ENCODE results near the gene INF2.

Gene INF2

DNA sequence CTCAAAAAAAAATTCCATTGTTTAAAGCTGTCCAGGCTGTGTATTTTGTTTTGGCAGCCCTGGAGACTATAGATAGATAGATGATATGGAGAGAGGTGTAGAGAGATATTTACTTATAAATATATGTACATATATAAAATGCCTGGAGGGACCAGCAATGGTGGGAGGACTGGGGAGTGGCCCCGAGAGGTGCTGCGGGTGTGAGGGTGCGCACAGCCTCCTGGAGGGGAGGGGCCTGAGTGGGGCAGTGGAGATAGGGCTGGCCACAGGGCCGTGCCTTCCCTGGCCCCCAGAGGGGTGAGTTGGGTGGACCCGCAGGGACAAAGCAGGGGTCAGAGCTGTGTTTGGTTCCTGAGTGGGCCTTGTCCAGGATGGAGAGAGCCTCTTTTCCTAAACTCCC lies 41.1 kb downstream of the INF2 start:
- Mint-ChIP-seq H3K27ac (no peak overlapping the region), H3K4me3 (no peak overlapping the region), H3K9me3 (no peaks in the 10 kb centered on the region), H3K4me1 (ENCODE audit: low read depth) (no peaks in the 10 kb centered on the region), H3K36me3 (ENCODE audit: low read depth) (no peaks in the 10 kb centered on the region), H3K27me3 (ENCODE audit: low read depth) (no peaks in the 10 kb centered on the region)

DNA sequence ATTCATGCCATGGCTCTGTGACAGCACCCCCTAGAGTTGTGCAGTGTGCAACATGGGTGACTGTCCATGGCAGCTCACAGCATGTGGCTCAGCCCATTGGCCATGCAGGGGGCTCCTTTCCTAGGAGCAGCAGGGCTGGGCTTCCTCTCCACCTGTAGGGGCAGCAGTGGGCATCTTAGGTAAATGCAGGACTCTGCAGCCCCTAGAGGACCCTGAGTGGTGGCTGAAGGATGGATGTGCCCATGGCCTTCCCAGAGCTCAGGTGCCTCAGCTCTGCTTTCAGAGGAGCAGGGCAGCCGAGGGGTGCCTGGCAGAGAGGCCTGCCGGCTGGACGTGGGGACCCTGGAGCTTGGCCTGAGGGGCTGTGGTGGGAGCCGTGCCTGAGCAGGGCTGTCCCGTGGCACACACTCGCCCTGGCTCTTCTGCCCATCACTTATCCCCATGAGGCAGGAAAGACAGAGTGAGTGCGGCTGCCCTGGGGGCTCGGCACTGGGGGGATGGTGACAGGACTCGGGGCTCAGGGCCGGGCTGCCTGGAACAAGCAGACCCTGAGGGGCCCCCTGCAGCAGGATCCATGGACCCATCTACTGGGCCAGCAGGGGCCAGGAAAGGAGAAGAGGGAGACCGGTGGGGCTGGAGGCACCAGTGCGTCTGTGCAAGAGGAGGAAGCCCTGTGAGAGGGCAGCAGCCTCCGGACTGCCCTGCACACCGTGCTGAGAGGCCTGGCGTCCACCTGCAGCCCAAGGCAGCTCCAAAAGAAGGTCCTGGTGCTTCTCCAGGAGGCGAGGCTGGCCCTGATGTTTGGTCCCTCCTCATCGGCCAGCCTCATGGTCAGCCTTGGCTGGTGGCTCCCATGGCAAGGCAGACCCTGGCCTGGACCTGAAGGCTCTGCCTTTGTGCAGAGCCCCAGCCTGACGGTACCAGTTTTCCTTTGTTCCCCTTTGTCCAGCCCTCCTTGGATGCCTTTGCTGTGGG lies 42.2 kb downstream of the INF2 start:
- H3K4me1 Mint-ChIP-seq (ENCODE audit: low read depth) = no peaks in the 10 kb centered on the region
- H3K9me3 Mint-ChIP-seq = no peaks in the 10 kb centered on the region
- H3K4me3 Mint-ChIP-seq = no peak overlapping the region
- H3K36me3 Mint-ChIP-seq (ENCODE audit: low read depth) = no peaks in the 10 kb centered on the region
- no peaks in the 10 kb centered on the region for H3K27me3 Mint-ChIP-seq (ENCODE audit: low read depth)
- H3K27ac Mint-ChIP-seq = no peak overlapping the region

DNA sequence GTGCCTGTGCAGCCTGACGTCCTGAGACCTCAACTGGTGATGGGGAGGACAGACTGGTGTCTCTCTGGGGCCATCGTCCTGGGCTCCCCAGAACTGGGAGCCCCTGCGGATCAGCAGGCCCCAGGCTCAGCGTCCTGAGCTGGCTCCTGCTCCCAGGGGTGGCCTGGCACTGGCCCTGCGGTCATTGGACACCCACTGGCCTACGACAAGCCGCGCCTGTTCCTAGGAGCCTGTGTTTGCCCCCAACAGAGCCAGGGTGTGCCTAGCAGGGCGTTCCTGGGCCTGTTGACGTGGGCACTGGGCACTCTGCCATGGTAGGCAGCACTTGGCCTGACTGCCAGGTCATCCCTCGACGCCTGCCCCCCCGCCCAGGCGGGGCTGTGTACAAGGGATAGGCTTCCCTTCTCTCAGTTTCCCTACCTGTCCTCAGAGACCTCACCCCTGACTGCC lies 43.0 kb downstream of the INF2 start:
- Mint-ChIP-seq H3K36me3 (ENCODE audit: low read depth) (no peaks in the 10 kb centered on the region), H3K27me3 (ENCODE audit: low read depth) (no peaks in the 10 kb centered on the region), H3K27ac (no peak overlapping the region), H3K4me3 (no peak overlapping the region), H3K9me3 (no peaks in the 10 kb centered on the region), H3K4me1 (ENCODE audit: low read depth) (no peaks in the 10 kb centered on the region)

DNA sequence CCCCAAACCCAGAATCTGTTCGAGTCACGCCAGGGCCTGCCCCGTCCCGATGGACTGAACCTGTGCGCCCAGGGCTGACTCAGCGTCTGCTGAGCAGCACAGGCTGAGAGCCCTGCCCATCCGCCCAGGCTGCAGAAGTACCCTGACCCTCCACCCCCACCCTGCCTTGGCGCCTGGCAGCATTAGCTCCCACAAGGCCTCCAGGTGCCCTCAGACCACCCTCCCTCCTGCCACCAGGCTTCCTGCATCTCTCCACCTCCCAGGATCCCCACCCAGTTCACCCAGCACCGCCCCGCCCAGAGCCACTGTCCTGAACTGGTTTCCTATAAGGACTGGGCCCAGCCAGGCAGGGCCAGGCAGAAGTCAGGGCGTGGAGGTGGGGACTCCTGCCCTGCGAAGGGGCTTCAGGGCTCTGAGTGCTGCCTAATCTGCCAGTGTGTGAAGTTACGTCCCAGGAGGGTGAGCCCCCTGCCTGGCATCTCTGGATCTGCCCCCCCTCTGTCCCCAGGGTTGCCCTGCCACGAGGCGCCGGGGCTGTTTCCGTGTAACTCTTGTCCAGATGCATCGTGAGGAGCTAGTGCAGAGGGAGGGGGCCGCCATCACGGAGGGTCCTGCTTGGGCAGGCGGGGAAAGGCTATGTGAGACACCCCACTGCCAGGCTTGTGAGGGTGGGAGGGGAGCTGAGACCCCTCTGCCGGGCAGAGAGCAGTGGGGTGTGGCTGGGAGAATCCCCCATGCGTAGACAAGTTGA lies 43.7 kb downstream of the INF2 start:
- no peak overlapping the region for H3K27ac Mint-ChIP-seq
- no peaks in the 10 kb centered on the region for H3K9me3 Mint-ChIP-seq
- no peaks in the 10 kb centered on the region for H3K4me1 Mint-ChIP-seq (ENCODE audit: low read depth)

DNA sequence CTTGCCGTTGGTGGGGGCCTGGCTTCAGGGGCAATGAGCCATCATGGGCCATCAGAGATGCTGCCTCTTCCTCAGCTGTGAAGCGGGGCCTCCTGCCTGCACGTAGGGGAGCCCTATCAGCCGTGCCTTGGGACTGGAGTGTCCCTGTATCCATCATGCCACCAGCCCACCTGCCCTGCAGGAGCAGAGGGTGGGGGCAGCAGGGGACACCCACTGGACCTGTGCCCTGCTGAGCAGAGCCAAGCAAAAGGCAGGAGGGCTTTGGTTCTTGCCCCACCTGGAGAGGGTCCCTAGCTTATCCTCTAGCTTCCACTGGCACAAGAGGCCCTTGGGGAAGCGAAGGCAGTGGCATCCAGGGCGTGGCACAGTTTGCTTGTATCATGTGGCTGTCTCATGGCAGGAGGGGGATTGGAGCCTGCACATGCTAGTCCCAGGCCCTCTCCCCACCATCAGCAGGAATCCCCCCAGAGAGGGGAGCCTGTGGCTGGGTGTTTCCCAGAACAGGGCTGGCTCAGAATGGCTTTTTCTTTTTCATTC lies 44.7 kb downstream of the INF2 start:
- no peaks in the 10 kb centered on the region for H3K27me3 Mint-ChIP-seq (ENCODE audit: low read depth)
- H3K4me1 Mint-ChIP-seq (ENCODE audit: low read depth) = no peaks in the 10 kb centered on the region
- no peak overlapping the region for H3K4me3 Mint-ChIP-seq
- no peaks in the 10 kb centered on the region for H3K36me3 Mint-ChIP-seq (ENCODE audit: low read depth)
- no peaks in the 10 kb centered on the region for H3K9me3 Mint-ChIP-seq
- H3K27ac Mint-ChIP-seq = no peak overlapping the region

More for the DNA sequence above, 43.7 kb downstream of the INF2 start:
- H3K4me3 Mint-ChIP-seq = no peak overlapping the region
- no peaks in the 10 kb centered on the region for H3K27me3 Mint-ChIP-seq (ENCODE audit: low read depth)
- H3K36me3 Mint-ChIP-seq (ENCODE audit: low read depth) = no peaks in the 10 kb centered on the region

DNA sequence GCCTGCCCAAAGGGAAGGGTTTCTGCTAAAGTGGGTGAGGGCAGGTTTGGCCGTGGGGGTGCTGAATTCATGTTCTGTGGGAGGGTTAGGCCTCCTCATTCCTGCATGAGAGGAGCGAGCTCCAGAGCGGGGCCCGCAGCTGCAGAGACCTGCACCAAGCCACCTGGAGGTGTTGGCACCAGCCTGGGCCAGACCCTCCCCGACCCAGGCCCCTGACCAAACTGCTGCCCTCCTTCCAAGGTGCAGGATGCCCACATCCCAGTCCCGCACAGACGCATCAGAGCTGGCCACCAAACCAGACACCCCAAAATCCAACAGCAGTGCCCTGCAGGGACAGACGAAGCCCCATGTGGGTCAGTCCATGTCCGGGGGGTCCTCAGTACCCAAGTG lies 45.2 kb downstream of the INF2 start:
- Mint-ChIP-seq H3K4me3 (no peak overlapping the region), H3K9me3 (no peaks in the 10 kb centered on the region), H3K4me1 (ENCODE audit: low read depth) (no peaks in the 10 kb centered on the region), H3K27me3 (ENCODE audit: low read depth) (no peaks in the 10 kb centered on the region), H3K27ac (no peak overlapping the region), H3K36me3 (ENCODE audit: low read depth) (no peaks in the 10 kb centered on the region)

DNA sequence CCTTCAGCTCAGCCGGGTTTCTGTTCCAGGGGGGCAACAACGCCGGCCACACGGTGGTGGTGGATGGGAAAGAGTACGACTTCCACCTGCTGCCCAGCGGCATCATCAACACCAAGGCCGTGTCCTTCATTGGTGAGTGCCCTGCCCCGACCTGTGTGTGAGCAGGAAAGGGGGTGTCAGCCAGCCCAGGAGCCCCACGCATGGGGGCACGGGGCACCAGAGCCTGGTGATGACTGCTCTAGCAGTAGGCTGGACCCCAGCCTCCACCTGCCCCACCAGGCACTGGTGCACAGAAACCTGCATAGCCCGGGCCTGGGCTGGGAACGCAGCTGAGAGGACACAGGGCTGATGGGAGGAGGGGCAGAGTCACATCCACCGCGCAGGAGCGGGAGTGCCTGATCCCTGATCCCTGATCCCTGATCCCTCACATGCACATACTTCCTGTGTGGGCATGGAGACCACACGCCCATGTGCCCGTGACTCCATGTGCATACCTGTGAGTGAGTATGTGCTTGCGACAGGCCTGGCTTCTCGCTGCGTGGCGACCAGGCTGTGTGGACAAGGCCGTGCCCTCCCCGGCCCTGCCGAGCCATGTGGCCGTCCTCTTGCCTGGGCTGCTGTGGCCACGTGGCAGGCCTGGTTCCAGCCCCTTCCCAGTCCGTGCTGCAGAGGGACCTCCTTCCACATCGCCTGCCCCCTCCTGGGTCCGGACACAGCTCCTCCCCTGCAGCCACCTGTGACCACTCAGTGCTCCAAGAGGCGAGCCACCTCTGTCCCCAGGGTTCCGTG lies 45.8 kb downstream of the INF2 start:
- no peaks in the 10 kb centered on the region for H3K9me3 Mint-ChIP-seq
- H3K4me1 Mint-ChIP-seq (ENCODE audit: low read depth) = no peaks in the 10 kb centered on the region
- no peaks in the 10 kb centered on the region for H3K27me3 Mint-ChIP-seq (ENCODE audit: low read depth)
- H3K27ac Mint-ChIP-seq = no peak overlapping the region
- no peaks in the 10 kb centered on the region for H3K36me3 Mint-ChIP-seq (ENCODE audit: low read depth)
- no peak overlapping the region for H3K4me3 Mint-ChIP-seq

DNA sequence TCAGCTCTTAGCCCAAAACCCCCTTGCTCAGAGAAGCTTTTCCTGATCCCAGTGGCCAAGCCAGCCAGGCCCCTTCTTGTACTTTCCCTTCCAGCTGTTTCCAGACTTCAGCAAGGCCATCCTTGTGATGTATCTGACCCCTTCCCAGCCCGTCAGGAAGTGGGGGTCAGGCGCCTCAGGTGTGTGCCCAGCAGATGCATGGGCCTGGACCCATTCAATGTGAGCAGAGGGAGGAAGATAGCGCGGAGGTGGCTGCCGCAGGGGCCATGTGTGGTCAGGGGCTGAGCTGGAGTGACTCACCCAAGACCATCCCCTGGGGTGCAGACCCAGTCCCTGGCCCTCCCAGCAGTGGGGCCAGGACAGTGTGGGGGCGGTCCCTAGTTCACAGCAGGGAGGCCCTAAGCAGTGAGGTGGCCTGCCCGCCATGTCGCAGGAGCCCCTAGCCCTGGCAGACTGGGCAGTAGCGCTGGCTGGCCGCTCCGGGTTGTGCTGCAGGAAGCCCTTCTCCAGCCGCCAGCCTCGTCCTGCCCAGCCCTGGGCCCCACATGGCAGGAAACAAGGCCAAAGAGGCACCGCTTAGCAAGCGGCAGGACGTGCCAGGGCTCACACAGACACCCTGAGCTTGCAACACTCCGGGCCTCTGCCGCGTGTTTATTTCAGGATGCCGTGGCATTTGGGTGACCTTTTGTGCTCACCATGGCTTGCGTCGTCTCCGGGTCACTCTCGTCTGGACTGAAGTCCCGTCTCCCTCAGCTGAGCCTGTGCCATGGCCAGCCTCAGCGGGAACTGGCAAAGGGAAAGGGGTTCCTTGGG lies 46.6 kb downstream of the INF2 start:
- H3K36me3 Mint-ChIP-seq (ENCODE audit: low read depth) = no peaks in the 10 kb centered on the region
- H3K4me3 Mint-ChIP-seq = no peak overlapping the region
- H3K27ac Mint-ChIP-seq = no peak overlapping the region
- no peaks in the 10 kb centered on the region for H3K27me3 Mint-ChIP-seq (ENCODE audit: low read depth)
- H3K9me3 Mint-ChIP-seq = no peaks in the 10 kb centered on the region
- H3K4me1 Mint-ChIP-seq (ENCODE audit: low read depth) = no peaks in the 10 kb centered on the region

DNA sequence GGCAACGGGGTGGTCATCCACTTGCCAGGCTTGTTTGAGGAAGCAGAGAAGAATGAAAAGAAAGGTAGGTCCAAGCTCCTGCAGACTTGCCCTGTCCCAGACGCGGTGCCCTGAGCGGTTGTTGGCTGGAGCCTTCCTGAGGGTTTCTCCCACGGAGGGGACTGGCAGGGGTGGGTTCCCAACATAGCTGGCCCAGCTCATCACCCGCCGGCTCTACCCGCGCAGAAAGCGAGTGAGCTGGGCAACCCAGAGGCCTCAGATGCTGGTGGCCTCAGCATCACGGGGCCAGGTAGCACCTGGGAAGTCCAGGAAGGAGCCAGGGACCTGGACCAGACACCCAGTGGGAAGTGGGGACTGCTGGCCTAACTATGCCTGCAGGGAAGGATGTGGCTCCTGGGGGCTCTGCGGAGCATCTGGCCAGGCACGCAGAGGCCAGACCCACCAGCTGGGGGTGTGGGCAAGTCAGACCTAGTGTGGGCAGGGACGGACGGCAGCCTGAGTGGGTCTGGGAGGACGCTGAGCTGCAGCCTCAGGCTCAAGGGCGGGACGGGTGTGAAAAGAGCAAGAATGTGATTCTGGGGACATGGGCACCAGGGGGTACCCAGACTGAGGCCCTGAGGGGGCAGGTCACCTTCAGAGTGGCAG lies 49.1 kb downstream of the INF2 start:
- Mint-ChIP-seq H3K27ac (no peak overlapping the region), H3K4me3 (no peak overlapping the region), H3K27me3 (ENCODE audit: low read depth) (no peaks in the 10 kb centered on the region), H3K9me3 (no peaks in the 10 kb centered on the region), H3K36me3 (ENCODE audit: low read depth) (no peaks in the 10 kb centered on the region), H3K4me1 (ENCODE audit: low read depth) (no peaks in the 10 kb centered on the region)

DNA sequence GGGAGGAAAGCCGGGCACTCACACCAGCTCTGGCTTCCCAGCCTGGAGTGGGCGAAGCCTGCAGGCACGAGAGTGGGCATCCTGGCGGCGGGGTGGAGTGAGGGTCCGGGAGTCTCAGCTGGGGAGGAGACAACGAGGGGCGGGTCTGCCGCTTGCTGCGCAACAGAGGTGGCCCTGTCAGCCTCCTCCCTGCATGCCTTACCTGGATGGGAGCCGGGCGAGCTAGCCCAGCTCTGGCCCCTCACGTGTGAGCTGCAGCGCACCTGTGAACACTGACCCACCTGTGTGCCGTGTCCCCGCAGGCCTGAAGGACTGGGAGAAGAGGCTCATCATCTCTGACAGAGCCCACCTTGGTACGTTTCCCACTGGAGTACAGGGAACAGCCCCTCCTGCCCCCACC lies 49.6 kb downstream of the INF2 start:
- Mint-ChIP-seq H3K27ac (no peak overlapping the region), H3K4me3 (no peak overlapping the region), H3K4me1 (ENCODE audit: low read depth) (no peaks in the 10 kb centered on the region), H3K27me3 (ENCODE audit: low read depth) (no peaks in the 10 kb centered on the region), H3K9me3 (no peaks in the 10 kb centered on the region), H3K36me3 (ENCODE audit: low read depth) (no peaks in the 10 kb centered on the region)

DNA sequence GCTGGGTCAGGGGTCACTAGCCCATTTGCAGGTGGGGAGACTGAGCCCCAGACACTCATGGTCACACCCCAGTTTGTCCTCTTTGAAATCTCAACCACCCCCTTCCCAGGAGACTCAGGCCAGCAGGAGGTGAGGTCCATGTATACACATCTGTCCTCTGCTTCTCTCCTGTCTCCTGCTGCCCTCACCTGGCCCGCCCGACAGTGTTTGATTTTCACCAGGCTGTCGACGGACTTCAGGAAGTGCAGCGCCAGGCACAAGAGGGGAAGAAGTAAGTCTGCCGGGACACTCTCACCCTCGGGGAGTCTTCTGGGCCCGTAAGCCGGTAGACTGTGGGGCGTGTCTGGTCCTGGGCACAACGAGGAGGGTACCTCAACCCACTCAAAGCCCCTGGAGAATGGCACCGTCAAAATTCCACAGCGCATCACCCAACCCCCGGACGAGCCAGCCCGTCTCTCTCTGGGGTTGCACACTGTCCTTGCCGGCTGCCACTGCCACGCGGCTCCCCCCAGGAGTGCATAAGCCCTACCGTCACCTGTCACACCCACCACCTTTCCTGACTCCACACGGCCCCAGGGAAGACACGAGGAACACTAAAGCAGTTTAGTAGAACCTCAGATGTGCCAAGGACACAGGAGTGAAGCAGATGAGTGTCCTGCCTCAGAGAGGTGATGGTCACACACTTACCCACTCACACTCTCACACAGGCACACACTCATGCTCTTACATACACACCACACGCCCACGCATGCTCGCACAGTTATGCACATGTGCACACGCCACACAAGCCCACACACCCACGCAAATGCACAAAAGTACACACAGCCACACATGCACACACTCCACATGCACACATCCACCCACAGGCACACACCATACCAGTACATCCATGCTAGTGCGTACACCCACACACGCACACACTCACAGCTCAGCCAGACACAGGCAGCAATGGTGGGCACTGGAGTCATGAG lies 50.4 kb downstream of the INF2 start:
- Mint-ChIP-seq H3K27ac (no peak overlapping the region), H3K27me3 (ENCODE audit: low read depth) (no peaks in the 10 kb centered on the region), H3K9me3 (no peaks in the 10 kb centered on the region), H3K4me1 (ENCODE audit: low read depth) (no peaks in the 10 kb centered on the region), H3K4me3 (no peak overlapping the region), H3K36me3 (ENCODE audit: low read depth) (no peaks in the 10 kb centered on the region)

DNA sequence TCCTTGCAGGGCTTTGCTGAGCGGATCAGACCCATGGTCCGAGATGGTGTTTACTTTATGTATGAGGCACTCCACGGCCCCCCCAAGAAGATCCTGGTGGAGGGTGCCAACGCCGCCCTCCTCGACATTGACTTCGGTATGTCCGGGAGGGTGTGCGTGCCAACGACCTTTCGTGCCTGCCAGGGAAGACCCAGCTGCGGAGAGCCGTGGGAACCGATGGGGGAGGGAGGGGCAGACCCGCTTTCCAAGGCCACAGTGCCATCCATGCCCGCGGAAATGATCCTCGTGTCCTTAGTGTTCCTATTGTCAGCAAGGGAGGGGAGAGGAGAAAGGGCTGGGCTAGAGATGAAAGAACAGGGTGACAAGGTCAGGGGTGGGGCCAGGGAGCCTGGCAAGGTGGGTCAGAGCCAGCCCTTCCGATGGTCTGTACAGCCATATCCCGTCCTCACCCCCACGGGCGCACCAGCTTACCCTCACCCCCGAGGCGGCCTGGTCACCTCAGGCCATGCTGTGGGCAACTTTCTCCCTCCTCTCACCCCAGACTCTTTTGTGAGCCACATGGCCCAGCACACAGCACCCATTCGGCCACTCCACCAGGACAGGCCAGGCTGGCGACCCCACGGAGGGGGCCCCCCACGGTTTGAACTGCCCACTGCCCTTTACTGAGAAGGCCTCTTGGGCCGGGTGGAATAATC lies 51.8 kb downstream of the INF2 start:
- Mint-ChIP-seq H3K9me3 (no peaks in the 10 kb centered on the region), H3K36me3 (ENCODE audit: low read depth) (no peaks in the 10 kb centered on the region), H3K4me1 (ENCODE audit: low read depth) (no peaks in the 10 kb centered on the region), H3K4me3 (no peak overlapping the region), H3K27ac (no peak overlapping the region), H3K27me3 (ENCODE audit: low read depth) (no peaks in the 10 kb centered on the region)
